Esophagus muscularis mucosa (tissue), 4 donors: ENCODE data around the gene SRGAP3. TPM values are rescaled to one million over a fixed set of nuclear protein-coding genes. Genes with fewer than 3 reads are reported as not detected.

Experiments used
- DNase-seq: peaks from one replicate; pipeline ENCODE4 v3.0.0-alpha.2; 2017; ENCODE audit errors: extremely low spot score
- H3K27ac ChIP-seq, 4 donors: fragments of 200-600 bp; sonication (generic); replicated peaks in 1 of 4; 1 replicate in 3 of 4; 2 replicates in 1 of 4; pipeline ENCODE4 v1.5.1; 2016 to 2019; ENCODE audit warnings: mild to moderate bottlenecking in 1 of 4
- H3K27me3 ChIP-seq, 4 donors: fragments of 200-600 bp; sonication (generic); one replicate each; pipeline versions ENCODE4 v1.5.1 to v1.6.0; 2016 to 2019
- H3K36me3 ChIP-seq, 4 donors: fragments of 200-600 bp; sonication (generic); one replicate each; pipeline ENCODE4 v1.5.1; 2016 to 2019
- H3K4me1 ChIP-seq, 4 donors: fragments of 200-600 bp; sonication (generic); one replicate each; pipeline ENCODE4 v1.5.1; 2016 to 2019
- H3K4me3 ChIP-seq, 4 donors: fragments of 200-600 bp; sonication (generic); 1 replicate in 2 of 4; 2 replicates in 2 of 4; pipeline ENCODE4 v1.5.1; 2016 to 2019; ENCODE audit warnings: mild to moderate bottlenecking in 4 of 4, moderate library complexity in 1 of 4
- H3K9me3 ChIP-seq, 4 donors: fragments of 200-600 bp; sonication (generic); 1 replicate in 3 of 4; 2 replicates in 1 of 4; pipeline ENCODE4 v1.5.1; 2016 to 2019
- CTCF ChIP-seq, 3 experiments: fragments of 200-600 bp in 2 of 3; fragments of 450-650 bp in 1 of 3; sonication (generic) in 2 of 3; IDR thresholded peaks; one replicate each; pipeline ENCODE4 v1.5.1; 2017 to 2019; ENCODE audit warnings: antibody characterized with exemption in 3 of 3, mild to moderate bottlenecking in 2 of 3, moderate library complexity in 1 of 3
- EP300 ChIP-seq: sonication (generic); formaldehyde crosslinking; IDR thresholded peaks from one replicate; pipeline ENCODE4 v1.6.1; 2017; ENCODE audit warnings: antibody characterized with exemption
- POLR2A ChIP-seq: fragments of 450-650 bp; IDR thresholded peaks from one replicate; pipeline ENCODE4 v1.6.1; 2017; ENCODE audit warnings: antibody characterized with exemption, moderate library complexity, mild to moderate bottlenecking, low read depth
- POLR2AphosphoS5 ChIP-seq, 2 donors: sonication (generic); formaldehyde crosslinking; IDR thresholded peaks; one replicate each; pipeline ENCODE4 v1.6.1; 2017; ENCODE audit warnings: antibody characterized with exemption in 2 of 2
- WGBS: methylation state at CpG from one replicate; pipeline ENCODE4 v1.1.5; 2018; 5-methylcytosine and 5-hydroxymethylcytosine counted together
- intact Hi-C: fragments of 100-400 bp; cut with DNase I; formaldehyde crosslinking; loops from one replicate; pipeline ENCODE4 v1.15.1; 2023
- total RNA-seq, 4 donors: library from RNA; depleted of rRNA; stranded (reverse); fragments of >200 nt; gene quantifications; one replicate each; pipeline versions ENCODE4 v1.1.0 to v1.2.1, GENCODE V29; 2016

Gene SRGAP3
- total RNA-seq, 4 donors from 2014 or later = 2.4 to 8.6 (median 3.1) TPM

- Histone ChIP-seq H3K4me3 (no peak overlapping the region), H3K27me3 (no peaks in the 10 kb centered on the region), H3K27ac (no peak overlapping the region), H3K36me3 (no peaks in the 10 kb centered on the region), H3K9me3 (no peaks in the 10 kb centered on the region), H3K4me1 (no peaks in the 10 kb centered on the region)
- no peak for DNase-seq
- intact Hi-C loops = no loop called here
- TF ChIP-seq POLR2A = no peak
- TF ChIP-seq EP300 = no peak
- WGBS = 95% methylated on average over 4 of the region's 4 CpGs
Observed at GRCh38 chr3:9193211-9193610, 56.2 kb downstream of the SRGAP3 start.

- intact Hi-C loops = no loop called here
Observed at GRCh38 chr3:9192248-9193025, 57.0 kb downstream of the SRGAP3 start.

GRCh38 chr3:9190276-9190675 is 59.2 kb downstream of the SRGAP3 start:
- Histone ChIP-seq H3K4me1 (no peaks in the 10 kb centered on the region), H3K9me3 (no peaks in the 10 kb centered on the region), H3K36me3 (no peaks in the 10 kb centered on the region), H3K27ac (no peak overlapping the region), H3K27me3 (no peaks in the 10 kb centered on the region), H3K4me3 (no peak overlapping the region)
- WGBS = 89% methylated on average over 8 of the region's 8 CpGs
- no peak for DNase-seq
- intact Hi-C loops = no loop called here
- TF ChIP-seq POLR2AphosphoS5 (IDR thresholded peaks at IDR 0.05) (no peak), EP300 (no peak), POLR2A (no peak), CTCF (IDR thresholded peaks at IDR 0.05) (no peak)

More at GRCh38 chr3:9192248-9193025, 57.0 kb downstream of the SRGAP3 start:
- Histone ChIP-seq H3K4me3 (no peak overlapping the region), H3K27ac (no peak overlapping the region), H3K9me3 (no peaks in the 10 kb centered on the region), H3K27me3 (no peaks in the 10 kb centered on the region), H3K4me1 (no peaks in the 10 kb centered on the region), H3K36me3 (no peaks in the 10 kb centered on the region)
- WGBS = 92% methylated on average over 9 of the region's 9 CpGs
- no peak for DNase-seq
- no peak for TF ChIP-seq POLR2A
- no peak for TF ChIP-seq CTCF (IDR thresholded peaks at IDR 0.05)
- no peak for TF ChIP-seq EP300
- TF ChIP-seq POLR2AphosphoS5 (IDR thresholded peaks at IDR 0.05) = no peak

GRCh38 chr3:9188583-9188982 is 60.9 kb downstream of the SRGAP3 start:
- no peak for TF ChIP-seq CTCF (IDR thresholded peaks at IDR 0.05)
- no peak for TF ChIP-seq POLR2AphosphoS5 (IDR thresholded peaks at IDR 0.05)
- TF ChIP-seq POLR2A = no peak
- no peak for TF ChIP-seq EP300
- 95% methylated on average over 1 of the region's 1 CpG for WGBS

GRCh38 chr3:9185701-9186100 is 63.7 kb downstream of the SRGAP3 start:
- no peak for DNase-seq
- H3K4me1 ChIP-seq = peaks cover 0 to 6% (median 5%) of the 10 kb centered on the region in 4 donors
- H3K9me3 ChIP-seq = no peaks in the 10 kb centered on the region
- no peaks in the 10 kb centered on the region for H3K27me3 ChIP-seq
- 87% methylated on average over 5 of the region's 5 CpGs for WGBS
- H3K27ac ChIP-seq = no peak overlapping the region
- H3K4me3 ChIP-seq = no peak overlapping the region
- H3K36me3 ChIP-seq = no peaks in the 10 kb centered on the region
- TF ChIP-seq POLR2A = no peak
- no peak for TF ChIP-seq EP300
- TF ChIP-seq POLR2AphosphoS5 (IDR thresholded peaks at IDR 0.05) = no peak
- TF ChIP-seq CTCF (IDR thresholded peaks at IDR 0.05) = no peak
- intact Hi-C loops = no loop called here

More at GRCh38 chr3:9188583-9188982, 60.9 kb downstream of the SRGAP3 start:
- Histone ChIP-seq H3K4me1 (no peaks in the 10 kb centered on the region), H3K4me3 (no peak overlapping the region), H3K36me3 (no peaks in the 10 kb centered on the region), H3K27me3 (no peaks in the 10 kb centered on the region), H3K9me3 (no peaks in the 10 kb centered on the region), H3K27ac (no peak overlapping the region)
- intact Hi-C loops = no loop called here
- no peak for DNase-seq
